GM19463 (cell line): ENCODE measurements around the gene BAIAP2L2.
"Not testable (repeated sequence)": the region's sequence is repeated elsewhere in the genome, so short reads cannot be mapped to it uniquely, and the experiment has no call there.

ENCODE experiments used
- ATAC-seq: cut with Tn5 transposase; IDR thresholded peaks from one replicate; pipeline ENCODE4 v1.9.1; 2021; ENCODE audit warnings: mild to moderate bottlenecking, moderate library complexity; ENCODE audit not compliant: unreplicated experiment

The BAIAP2L2 gene

GRCh38 chr22:38041760-38042487 is 68.6 kb downstream of the BAIAP2L2 start:
- no peak for ATAC-seq

- ATAC-seq, result no peak
Measured at GRCh38 chr22:38040953-38041759, 69.3 kb downstream of the BAIAP2L2 start.

GRCh38 chr22:38038890-38039812 is 71.3 kb downstream of the BAIAP2L2 start:
- ATAC-seq, result no peak

GRCh38 chr22:38038426-38038825 is 72.1 kb downstream of the BAIAP2L2 start:
- no peak for ATAC-seq

- not testable (repeated sequence) for ATAC-seq
Measured at GRCh38 chr22:38037367-38038150, 72.9 kb downstream of the BAIAP2L2 start.

GRCh38 chr22:38036392-38037062 is 74.0 kb downstream of the BAIAP2L2 start:
- ATAC-seq, result no peak

GRCh38 chr22:38035530-38035885 is 75.0 kb downstream of the BAIAP2L2 start:
- ATAC-seq, result no peak
